HG03139 (cell line): ENCODE results near the gene SMPX.

Experiments used
- ATAC-seq: cut with Tn5 transposase; IDR thresholded peaks from one replicate; pipeline ENCODE4 v1.9.1; 2021; ENCODE audit not compliant: unreplicated experiment

Gene SMPX

DNA sequence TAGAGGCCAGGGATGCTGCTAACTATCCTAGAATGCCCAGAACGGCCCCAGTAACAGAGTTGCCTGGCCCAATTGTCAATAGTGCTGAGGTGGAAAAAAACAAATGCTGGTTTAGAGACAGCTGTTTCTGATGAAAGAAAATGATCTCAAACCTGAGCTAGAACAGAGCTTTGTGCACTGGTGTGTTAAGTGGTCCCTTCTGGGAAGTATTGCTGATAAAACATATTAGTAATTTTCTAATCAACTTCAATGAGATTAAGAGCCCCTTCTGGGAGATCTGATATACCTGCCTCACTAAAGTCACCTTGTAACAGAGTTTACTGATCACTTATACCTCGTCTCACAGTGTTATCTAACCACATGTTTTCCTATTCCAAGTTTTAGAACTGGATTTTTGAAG lies 42.1 kb downstream of the SMPX start:
- no peak for ATAC-seq

DNA sequence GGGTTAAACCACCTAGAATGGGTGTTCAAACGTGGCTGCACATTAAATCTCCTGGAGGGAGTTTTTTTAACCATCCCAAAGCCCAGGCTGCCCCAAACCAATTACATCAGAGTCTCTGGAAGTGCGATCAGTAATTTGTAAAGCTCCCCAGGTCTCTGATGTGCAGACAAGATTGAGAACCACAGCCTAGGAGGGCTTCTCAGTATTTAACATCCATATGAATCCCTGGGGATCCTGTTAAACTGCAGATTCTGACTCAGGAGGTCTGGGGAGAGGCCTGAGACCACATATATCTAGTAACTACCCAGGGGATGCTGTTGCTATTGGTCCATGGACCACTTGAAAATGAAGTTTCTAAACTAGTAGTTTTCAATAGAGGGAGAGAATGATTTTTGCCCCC lies 42.6 kb downstream of the SMPX start:
- ATAC-seq = no peak

DNA sequence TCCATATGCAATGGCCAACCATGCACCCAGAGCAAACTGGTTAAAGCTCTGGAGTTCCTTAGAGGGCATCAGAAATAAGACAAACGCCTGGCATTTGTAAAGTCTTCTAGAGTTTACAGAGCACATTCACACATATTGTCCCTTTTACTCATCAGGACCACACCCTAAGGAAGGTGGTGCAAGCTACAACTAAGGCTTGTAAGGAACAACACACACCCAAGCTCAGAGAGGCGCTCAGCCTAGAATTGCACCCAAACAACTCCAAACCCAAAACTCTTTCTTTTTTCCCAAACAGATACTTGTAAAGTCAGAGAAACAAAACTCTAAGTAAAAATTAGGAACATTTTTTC lies 46.1 kb downstream of the SMPX start:
- no peak for ATAC-seq

DNA sequence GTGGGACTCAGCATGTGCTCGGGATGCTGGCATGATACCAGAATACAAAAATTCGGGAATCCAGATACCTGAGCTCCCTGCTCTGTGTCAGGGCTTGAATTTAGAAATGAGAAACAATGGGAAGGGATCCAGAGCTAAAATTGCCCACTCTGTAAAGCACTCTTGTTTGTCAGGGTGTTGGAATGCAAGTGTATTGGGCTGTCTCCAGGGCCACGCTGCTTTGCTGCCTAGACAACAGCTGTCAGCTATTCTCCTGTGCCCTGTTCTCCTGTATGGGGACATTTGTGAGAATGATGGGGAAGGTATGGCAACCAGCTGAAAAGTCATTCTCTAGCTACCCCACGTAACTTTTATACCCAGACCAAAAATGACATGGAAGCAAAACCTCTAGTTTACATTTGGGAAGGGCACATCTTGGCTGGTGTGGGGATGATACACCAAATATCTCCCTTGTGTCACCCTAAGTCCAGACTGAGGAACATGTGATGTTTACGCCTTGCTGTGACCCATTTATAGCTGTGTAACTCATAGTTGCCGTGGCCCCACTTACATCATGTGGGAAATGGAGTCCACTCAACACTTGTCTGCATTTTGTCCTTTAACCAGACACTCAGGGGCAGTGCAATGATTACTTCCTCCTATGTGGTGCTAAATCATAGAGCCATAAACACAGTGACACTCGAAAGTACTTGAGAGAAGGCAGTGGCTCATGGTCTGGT lies 46.6 kb downstream of the SMPX start:
- ATAC-seq = no peak

DNA sequence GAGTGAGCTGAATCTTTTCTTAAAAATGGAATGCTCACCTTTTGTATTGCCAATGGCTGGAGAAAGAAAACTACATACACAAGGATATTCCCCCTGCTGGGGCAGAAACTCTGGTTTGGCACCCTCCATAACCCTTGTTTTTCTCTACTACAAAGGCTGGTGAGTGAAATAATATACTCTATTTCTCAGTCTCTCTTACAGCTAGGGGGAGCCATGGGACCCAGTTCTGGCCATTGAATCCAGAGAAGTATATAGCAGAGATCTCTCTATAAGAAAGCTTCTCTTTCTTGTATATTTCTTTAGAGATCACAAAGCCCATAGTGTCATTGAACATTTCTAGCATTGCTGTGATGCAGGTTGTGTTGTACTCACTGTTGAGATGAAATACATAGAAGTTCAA lies 49.8 kb downstream of the SMPX start:
- ATAC-seq = no peak

DNA sequence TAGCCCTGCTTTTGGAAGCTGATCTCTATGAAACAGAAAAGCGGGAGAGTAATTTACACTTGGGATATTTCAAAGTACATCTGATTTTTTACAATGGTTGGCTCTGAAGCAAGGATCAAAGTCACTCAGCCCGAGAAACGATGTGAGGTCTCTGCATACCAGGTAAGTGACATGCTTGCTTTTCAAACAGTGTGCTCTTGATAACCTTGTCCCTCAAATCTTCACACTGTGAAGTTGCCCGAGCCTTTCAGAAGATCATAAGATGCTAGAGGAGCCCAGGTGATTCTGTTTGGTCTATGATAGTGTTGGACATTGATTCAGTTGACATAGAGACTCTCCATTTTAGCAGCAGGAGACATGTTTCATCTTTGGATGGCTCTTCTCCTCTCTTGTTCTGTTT lies 52.7 kb downstream of the SMPX start:
- no peak for ATAC-seq

DNA sequence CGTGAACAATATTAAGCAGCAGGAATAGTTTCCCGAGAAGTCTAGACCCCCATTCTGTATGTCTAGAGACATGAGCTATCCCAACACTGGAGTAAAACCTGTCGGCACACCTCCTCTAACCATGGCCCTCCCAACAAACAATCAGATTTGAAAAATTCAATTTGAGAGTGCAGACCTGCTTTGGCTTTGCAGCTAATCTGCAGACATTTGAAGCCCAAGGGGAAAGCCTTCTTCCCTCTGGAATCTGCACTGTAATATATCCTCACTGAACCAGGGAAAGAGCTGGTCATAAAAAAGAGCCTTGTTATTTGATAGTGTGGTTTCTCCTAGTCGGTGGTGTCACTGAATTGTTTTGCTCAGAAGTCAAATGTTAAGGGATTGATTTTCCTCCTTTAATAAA lies 55.2 kb downstream of the SMPX start:
- ATAC-seq = no peak

DNA sequence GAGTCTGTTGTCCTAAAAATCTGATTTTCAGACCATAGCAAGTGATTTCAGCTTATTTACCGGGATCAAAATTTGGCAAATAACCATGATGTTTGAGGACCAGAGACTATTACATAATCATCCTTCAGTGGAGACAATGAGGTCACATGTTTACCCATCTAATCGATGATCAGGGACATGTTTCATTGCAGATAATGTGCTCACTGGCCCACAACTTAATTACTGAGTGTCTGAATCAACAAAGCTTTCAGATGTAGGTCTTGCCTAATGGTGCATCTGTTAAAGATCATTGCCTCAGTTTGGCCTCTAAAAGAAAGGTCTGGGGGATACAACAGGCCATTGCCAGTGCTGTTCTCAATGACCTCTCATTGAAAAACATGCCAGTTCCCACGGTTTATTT lies 56.9 kb downstream of the SMPX start:
- no peak for ATAC-seq

DNA sequence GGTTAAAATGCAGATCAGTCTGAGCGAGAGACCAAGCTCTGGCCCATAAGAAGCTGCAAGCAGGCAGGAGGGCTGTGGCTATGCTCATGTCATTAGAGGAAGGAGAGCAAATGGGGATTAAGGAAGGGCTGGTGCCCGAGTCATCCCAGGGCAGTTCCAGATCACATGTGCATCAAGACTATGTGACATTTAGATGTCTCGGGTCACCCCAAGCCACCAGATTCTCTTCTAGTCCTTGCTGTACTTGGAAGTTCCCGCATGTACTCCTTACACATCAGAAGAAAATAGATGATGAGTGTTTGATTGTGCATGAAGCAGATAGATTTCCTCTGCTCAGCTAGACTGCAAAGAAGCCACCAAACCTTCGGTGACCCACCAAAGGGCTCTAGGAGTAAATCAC lies 57.6 kb downstream of the SMPX start:
- no peak for ATAC-seq

DNA sequence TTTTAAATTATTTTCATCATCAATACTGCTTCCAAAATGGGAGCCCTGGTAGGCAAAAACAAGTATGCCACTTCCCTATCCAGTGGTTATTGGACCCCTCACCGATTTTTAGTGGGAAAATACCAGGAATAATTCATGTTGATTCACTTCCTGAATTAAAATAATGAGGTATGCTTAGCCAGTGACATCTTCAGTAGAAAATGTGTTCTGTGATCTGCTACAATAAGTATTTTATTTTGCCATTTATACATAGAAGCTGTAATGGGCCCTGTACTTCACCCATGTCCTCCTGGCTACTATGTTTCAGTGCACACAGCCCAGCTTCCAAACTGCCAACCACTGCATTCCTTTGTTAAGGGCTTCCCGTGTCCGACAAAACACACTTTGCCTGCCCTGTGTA lies 58.8 kb downstream of the SMPX start:
- no peak for ATAC-seq

DNA sequence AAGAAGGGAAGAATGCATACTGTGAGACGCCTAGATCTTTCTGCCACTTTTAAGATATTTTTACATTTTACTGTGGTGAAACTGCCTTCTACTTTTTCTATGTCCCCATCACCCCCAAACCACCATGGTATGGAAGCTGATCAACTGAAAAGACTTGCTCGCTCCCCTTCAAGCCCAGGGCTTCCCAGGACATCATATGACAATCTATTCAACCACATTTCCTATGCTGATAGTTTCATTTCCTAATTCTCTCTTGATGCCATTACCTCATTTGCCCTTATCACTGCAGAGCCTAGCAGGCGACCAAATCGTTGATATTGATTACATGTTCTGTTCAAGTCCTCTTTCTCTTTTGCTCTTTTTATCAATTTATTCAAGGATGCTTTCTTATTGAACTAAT lies 59.6 kb downstream of the SMPX start:
- ATAC-seq = no peak

DNA sequence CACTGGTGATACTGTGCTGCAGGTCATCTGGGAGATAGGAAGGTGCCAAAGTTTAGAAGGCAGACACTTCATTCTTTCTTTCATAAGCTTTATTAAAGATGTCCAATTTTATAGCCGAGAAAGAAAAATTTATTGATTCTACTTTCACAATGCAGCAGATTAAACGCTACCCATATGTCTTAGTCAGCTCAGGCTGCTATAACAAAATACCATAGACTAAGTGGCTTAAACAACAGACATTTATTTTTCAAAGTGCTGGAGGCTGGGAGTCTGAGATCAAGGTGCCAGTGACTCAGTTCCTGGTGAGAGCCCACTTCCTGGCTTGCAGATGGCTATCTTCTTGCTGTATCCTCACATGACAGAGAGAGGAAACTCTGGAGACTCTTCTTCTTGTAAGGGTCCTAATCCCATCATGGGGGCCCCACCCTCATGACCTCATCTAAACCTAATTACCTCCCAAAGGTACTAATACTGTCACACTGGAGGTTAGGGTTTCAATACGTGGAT lies 66.4 kb downstream of the SMPX start:
- ATAC-seq = no peak

DNA sequence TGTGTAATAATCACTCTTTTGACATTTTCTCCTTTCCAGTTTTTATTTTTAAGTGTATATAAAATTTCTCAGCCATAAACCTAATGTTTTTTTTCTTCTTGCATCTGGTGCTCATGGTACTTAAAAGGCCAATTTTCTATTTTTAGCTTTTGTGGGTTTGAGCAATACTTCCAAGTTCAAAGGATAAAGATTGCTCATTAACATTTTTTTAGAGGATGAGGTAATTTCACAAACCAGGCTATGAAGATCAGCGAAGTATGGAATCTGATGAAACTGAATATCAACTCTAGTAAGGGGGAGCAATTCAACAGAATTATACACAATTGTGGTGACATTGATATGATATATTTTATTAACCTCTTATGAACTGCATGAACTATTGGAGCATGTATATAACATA lies 74.0 kb downstream of the SMPX start:
- ATAC-seq = no peak

DNA sequence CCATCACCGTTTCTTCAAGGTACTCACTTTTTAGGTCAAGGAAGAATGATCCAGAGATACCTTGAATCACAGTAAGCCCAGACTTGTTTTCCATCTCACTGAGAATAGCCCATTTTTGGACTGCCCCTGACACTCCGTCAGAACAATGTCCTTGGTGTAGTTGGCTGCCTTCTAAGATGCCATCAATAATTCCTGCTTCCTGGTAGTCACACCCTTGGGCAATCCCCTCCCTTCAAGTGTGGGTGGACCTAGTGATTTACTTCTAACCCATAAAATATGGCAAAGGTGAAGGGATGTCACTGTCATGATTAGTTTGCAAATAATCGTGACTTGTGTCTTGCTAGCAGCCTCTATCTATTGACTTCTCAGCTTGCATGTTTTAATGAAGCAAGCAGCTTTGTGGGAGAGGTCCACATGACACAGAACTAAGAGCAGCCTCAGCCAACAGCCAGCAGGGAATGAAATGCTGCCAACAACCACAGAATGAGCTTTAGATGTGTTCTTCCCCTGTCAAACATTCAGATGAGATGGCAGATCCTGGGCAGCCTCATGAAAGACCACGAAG lies 79.8 kb downstream of the SMPX start:
- ATAC-seq = no peak

DNA sequence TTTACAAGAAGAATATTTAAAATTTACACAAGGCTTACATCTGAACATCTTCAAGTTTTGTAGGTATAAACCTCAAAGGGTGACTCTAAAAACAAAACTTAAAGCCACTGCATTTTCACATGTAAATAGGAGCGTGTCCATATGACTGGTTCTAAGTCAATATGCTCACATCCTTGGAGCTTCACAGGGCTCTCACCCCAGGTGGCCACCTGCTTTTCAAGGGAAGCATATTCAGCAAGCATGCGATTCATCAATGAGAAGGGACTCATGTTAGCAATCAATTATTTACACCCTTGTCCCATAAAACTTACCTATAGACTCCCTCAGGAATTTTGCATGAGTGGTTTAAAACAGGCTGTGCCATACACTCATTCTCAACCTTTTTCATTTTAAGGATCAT lies 82.0 kb downstream of the SMPX start:
- no peak for ATAC-seq

DNA sequence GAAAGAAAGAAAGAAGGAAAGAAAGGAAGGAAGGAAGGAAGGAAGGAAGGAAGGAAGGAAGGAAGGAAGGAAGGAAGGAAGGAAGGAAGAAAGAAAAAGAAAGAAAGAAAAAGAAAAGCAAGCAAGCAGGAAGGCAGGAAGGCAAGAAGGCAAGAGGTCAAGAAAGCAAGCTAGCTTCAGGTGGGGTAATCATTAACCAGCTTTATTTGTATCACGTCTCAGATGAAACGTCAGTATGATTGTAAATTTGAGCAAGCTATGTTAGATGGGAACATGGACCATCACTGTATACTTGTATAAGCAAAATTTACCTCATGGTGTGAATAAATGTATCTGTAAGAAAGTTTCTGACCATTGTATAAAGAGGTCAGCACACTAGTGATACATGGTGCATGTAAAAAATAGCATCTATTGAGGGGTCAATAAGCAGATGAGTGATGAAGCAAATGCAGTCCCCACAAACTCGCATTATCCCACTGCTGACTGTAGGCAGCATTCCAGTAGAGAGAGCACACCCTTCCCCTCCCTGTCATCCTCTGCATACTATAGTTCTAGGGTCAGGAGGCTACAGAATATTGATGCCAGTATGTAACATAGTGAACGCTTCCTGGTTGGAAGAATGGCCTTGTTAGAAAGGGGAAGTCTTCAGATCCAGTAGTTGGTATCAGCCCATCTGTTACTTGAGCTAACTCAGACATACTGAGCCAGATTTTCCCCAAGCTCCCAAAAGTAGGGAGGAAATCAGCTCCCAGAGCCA lies 83.3 kb downstream of the SMPX start:
- ATAC-seq = no peak

DNA sequence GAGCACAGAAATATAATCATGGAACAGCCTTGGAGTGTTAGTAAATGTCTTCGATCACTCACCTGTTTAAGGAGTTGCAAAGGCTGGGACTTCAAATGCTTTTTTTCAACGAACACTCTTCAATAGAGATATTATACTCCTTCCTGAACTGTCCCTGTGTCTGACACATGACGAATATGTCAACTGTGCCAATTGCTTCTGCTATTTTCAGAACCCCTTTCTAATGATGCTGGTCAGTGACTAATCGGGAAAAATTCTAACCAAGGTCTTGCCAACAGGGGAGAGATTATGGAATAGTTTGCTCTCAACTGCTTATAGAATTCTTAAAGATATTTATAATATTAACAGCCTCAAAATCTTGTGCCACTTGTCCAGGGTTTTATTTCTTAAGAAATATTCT lies 91.2 kb downstream of the SMPX start:
- ATAC-seq = no peak

DNA sequence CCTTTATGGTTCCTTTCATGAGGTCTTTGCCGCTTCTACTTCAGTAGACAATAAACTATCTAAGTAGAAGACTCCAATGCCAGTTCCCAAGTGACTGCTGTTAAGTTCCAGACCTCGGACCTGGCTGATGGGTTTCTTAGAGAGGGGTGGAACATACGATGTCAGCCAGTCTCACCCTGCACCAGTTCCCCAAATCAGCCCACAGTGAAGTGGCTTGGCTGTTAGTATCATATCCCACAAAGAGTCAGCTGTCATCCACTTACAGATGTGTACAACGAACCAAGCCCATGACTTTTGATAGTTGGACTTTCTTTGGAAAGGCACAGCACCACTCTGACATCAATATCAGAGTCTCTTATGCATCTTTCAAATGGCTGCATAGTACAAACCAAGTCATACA lies 91.7 kb downstream of the SMPX start:
- no peak for ATAC-seq

DNA sequence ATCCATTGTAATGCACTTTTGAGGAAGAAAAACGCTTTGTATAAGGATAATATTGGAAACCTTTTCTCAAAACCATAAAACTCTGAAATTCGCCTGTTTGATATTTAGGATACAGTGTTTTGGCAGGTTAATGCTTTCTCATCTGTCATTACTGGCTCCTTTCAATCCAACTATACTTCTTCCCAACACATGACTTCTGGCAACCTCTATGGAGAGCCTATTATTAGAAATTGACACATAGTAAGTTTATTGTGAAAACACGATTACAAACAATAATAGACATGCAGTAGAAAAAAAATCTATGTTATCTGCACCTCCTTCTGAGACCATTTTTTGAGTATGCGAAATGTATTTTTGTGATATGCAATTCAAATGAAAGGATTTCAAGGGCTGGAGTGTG lies 95.2 kb downstream of the SMPX start:
- ATAC-seq = no peak

DNA sequence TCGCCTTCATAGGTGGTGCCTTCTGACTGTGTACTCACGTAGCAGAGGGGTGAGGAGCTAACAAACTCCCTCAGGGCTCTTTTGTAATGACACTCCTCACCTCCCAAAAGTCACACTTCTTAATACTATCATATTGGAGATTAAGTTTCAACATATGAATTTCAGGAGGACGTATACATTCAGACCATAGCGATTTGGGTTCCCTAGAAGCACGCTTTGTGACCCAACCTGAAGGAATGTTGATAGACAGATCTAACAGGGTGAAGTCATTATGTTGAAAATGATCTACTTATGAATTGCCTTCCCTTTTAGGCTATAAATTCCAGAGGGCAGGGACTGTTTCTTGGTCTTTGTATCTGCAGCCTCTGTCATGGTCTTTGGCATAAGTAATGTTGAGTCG lies 96.6 kb downstream of the SMPX start:
- no peak for ATAC-seq

DNA sequence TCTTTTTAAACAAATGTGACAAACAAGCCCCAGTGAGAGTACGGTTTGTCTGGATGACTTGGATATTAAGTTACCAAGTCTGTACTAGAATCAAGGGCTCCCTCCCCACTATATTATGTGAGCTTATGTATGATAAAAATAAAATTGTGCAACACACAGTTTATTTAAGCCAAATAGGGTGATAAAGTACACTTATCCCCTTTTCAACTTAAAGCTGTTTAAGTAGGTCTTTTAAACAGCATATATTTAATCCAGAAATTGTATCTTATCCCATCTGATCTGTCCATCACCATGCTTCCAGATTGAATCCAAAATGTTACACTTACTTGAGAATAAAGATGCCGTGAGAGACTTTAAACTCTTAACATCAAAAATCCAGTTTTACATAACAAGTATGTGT lies 97.8 kb downstream of the SMPX start:
- no peak for ATAC-seq

DNA sequence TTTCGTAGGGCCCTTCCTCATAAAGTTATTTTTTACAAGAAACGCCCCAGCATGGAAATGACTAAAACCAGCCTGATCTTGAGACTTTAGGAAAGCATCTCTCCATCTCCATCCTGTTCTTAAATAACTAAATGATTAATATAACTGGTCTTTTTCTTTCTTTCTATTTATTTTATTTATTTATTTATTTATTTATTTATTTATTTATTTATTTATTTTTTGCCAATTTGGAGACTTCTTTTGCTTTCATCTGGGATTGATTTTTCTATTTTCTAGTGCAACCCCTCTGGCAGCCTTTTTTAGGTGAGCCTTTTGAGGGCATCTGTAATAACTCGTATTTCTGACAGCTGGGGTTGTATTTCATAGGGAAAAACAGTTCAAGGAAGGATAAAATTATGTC lies 98.6 kb downstream of the SMPX start:
- ATAC-seq = no peak
